NCI-H2196 (cell line): ENCODE data around the gene MXRA8.
A peak's percentile ranks its signal among the peaks of the same experiment; 100 is the strongest.

ENCODE experiments used
- DNase-seq: peaks from one replicate; lab custom pipeline; 2025; ENCODE audit not compliant: unreplicated experiment; lab: John Stamatoyannopoulos, UW

The MXRA8 gene

DNA sequence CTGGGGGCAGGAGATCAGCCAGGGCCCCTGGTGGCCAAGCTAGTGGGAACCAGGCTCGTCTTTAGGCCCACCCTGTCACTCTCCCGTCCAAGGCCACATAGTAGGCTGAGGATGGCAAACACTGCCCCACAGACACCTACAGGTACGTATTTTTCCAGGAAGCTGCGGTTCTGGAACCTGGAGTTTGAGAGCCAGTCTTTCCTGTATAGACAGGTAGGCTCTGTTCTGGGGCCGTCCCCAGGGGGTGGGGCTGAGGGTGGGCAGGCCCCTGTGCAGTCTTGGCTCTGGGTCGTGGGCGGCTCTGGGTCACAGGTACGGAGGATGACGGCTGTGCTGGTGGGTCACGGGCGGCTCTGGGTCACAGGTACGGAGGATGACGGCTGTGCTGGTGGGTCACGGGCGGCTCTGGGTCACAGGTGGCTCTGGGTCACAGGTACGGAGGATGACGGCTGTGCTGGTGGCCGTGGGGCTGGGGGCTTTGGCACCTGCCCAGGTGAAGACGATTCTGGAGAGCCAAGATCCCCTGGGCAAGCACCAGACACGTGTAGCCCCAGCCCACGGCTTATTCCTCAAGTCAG is 47.8 kb downstream of the MXRA8 start:
- DNase-seq: no peak

GRCh38 chr1:1310109-1310385 is 48.3 kb downstream of the MXRA8 start:
- DNase-seq: no peak

DNA sequence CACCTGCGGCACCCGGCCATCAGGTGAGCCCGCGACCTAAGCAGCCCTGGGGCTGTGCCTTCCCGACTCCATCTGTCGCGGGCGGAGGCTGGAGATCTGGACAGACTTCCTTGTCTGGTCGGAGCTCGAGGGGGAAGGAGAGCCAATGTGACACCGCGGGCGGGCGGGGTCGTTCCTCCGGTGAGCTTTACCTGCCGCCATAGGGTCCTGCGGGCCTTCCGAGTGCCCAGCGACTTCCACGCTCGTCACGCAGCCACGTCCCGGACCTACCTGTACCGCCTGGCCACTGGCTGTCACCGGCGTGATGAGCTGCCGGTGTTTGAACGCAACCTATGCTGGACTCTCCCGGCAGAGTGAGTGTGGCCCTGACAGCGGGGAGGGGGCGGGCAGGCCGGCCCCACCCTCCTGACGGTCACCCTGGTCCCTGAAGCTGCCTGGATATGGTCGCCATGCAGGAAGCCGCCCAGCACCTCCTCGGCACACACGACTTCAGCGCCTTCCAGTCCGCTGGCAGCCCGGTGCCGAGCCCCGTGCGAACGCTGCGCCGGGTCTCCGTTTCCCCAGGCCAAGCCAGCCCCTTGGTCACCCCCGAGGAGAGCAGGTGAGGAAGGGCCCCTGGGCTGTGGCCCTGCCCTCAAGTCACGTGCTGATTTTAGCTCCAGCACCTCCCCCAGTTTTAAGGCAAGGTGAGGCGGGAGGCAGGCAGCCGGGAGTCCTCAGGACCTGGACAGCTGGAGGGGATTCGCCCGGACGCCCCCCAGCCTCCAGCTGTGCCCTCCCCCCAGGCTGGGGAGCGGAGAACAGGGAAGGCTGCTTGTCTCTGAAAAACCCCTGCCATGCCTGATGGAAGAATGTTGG is 48.9 kb downstream of the MXRA8 start:
- DNase-seq: peak; percentile 31

- no peak for DNase-seq
These were observed 49.6 kb downstream of the MXRA8 start for GRCh38 chr1:1308756-1309250.

GRCh38 chr1:1307923-1308755 is 50.2 kb downstream of the MXRA8 start, which contains the start of the genes ACAP3 and PUSL1:
Gene ACAP3 (minus strand): TSS chr1:1307930. CDS start chr1:1307815, 115 bp downstream.
Gene PUSL1 (plus strand): TSS chr1:1308597. CDS start chr1:1308644, 47 bp downstream.
- peak; percentile 93 for DNase-seq

DNA sequence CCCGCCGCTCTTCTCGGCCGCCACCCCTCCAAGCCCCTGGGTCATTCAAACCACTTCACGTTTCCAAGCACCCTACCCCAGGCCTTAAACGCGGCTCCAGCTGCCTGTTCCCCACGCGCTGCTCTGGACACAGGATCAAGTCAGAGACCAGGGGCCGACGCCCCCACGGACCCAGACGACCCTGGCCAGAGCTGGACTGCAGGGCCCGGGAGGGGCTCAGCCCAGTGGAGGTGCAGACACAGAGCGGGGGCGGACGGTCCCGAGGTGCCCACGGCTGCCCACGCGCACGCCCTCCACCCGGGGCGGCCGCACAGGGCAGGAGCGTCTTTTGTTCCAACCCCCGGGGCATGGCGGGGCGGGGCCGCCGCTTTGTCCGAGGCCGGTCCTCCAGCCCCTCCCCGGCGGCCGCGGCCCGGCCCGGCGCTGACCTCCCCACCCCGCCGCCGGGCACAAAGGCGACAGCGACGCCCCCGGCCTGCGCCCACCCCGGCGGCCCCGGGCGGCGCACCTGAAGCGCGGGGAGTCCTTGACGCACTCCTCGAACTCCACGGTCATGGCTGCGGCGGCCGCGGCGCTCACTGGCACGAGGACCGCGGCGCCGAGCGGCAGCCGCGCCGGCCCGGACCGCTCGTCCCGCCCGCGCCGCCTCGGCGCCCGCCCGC is 51.0 kb downstream of the MXRA8 start:
- DNase-seq: peak; percentile 38

GRCh38 chr1:1306661-1307260 is 51.6 kb downstream of the MXRA8 start:
- DNase-seq: no peak

DNA sequence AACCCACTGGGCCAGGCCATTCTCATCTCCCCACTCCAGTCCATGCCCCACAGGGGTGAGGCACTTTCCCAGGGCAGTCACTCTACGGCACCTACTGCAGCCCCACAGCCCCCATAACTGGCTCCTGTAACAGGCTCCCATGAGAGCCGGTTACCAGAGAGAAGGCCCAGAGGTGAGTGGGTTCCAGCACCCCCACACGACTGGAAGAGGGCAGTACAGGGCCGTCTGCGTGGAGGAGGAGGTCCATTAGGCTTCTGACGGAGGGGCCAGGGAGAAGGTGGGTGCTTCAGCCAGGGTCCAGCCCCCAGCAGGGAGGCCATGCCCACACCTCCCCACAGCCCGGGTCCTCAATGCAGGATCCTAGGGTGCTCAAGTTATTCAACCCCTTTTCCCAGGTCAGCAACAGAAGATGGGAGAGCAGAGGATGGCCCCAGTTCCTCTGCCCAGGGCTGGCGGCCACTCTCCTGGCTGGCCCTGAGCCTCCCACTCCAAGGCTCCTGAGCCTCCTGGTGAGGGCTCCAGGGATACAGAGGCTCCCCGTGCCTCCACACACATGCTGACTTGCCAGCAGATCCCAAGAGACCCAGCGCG is 52.2 kb downstream of the MXRA8 start:
- DNase-seq: no peak

GRCh38 chr1:1305300-1306069 is 52.9 kb downstream of the MXRA8 start:
- peak; percentile 57 for DNase-seq

GRCh38 chr1:1304331-1305299 is 53.7 kb downstream of the MXRA8 start:
- DNase-seq: peak; percentile 81

GRCh38 chr1:1303736-1304135 is 54.6 kb downstream of the MXRA8 start:
- no peak for DNase-seq

GRCh38 chr1:1302951-1303509 is 55.3 kb downstream of the MXRA8 start:
- DNase-seq: no peak
